Measurements from ENCODE around the gene C12orf57. TPM values are rescaled to one million over a fixed set of nuclear protein-coding genes. Genes with fewer than 3 reads are reported as not detected.

Gene C12orf57
- polyA plus RNA-seq, 3 donors = 146 to 155 (median 153) TPM

GRCh38 chr12:6987956-6988553 lies 44.2 kb downstream of the C12orf57 start:
- DNase-seq (ENCODE audit: low read depth in 3 of 3, low spot score in 2 of 3) = no peak

Other genes with a start within 250 kb of the C12orf57 start
- gene PIANP, start 243.2 kb upstream of the C12orf57 start, polyA plus RNA-seq (ENCODE audit: insufficient read length in 3 of 3) = 1 to 10 TPM; 8.1 to 9.0 (median 8.9) TPM
- gene COPS7A, start 220.0 kb upstream of the C12orf57 start, polyA plus RNA-seq (ENCODE audit: insufficient read length in 3 of 3) = 10 to 100 TPM; 58.7 to 69.4 (median 63.4) TPM
- gene MLF2, start 190.9 kb upstream of the C12orf57 start, polyA plus RNA-seq (ENCODE audit: insufficient read length in 3 of 3) = 100 to 1,000 TPM; 184 to 208 (median 196) TPM
- 100 to 1,000 TPM; 498 to 577 (median 564) TPM for gene PTMS, start 177.7 kb upstream of the C12orf57 start, polyA plus RNA-seq (ENCODE audit: insufficient read length in 3 of 3)
- 1 to 10 TPM in 1 of 3 donors, under 1 TPM in 2; 0.75 to 1.7 (median 0.90) TPM for gene LAG3, start 171.5 kb upstream of the C12orf57 start, polyA plus RNA-seq (ENCODE audit: insufficient read length in 3 of 3)
- 10 to 100 TPM; 28.0 to 32.4 (median 31.7) TPM for gene CD4, start 154.5 kb upstream of the C12orf57 start, polyA plus RNA-seq (ENCODE audit: insufficient read length in 3 of 3)
- 10 to 100 TPM; 22.1 to 28.7 (median 24.7) TPM for gene GPR162, start 122.2 kb upstream of the C12orf57 start, polyA plus RNA-seq (ENCODE audit: insufficient read length in 3 of 3)
- gene P3H3, start 115.6 kb upstream of the C12orf57 start, polyA plus RNA-seq (ENCODE audit: insufficient read length in 3 of 3) = 10 to 100 TPM; 22.8 to 27.5 (median 24.6) TPM
- gene GNB3, start 103.1 kb upstream of the C12orf57 start, polyA plus RNA-seq (ENCODE audit: insufficient read length in 3 of 3) = 1 to 10 TPM; 3.7 to 4.3 (median 4.3) TPM
- gene CDCA3, start 92.7 kb upstream of the C12orf57 start, polyA plus RNA-seq (ENCODE audit: insufficient read length in 3 of 3) = 10 to 100 TPM; 20.5 to 23.3 (median 22.7) TPM
- 10 to 100 TPM; 56.7 to 63.5 (median 61.2) TPM for gene USP5, start 91.9 kb upstream of the C12orf57 start, polyA plus RNA-seq (ENCODE audit: insufficient read length in 3 of 3)
- 100 to 1,000 TPM; 611 to 637 (median 629) TPM for gene TPI1, start 76.5 kb upstream of the C12orf57 start, polyA plus RNA-seq (ENCODE audit: insufficient read length in 3 of 3)
- 10 to 100 TPM in 2 of 3 donors, 1 to 10 TPM in 1; 7.4 to 13.7 (median 13.2) TPM for gene SPSB2, start 70.7 kb upstream of the C12orf57 start, polyA plus RNA-seq (ENCODE audit: insufficient read length in 3 of 3)
- gene LRRC23, start 39.2 kb upstream of the C12orf57 start, polyA plus RNA-seq (ENCODE audit: insufficient read length in 3 of 3) = 10 to 100 TPM; 19.1 to 23.5 (median 23.4) TPM
- gene ENO2, start 29.4 kb upstream of the C12orf57 start, polyA plus RNA-seq (ENCODE audit: insufficient read length in 3 of 3) = 10 to 100 TPM; 12.0 to 12.5 (median 12.2) TPM
- gene ATN1, start 16.1 kb upstream of the C12orf57 start, polyA plus RNA-seq (ENCODE audit: insufficient read length in 3 of 3) = 10 to 100 TPM; 83.9 to 95.0 (median 90.0) TPM
- gene RNU7-1, start 206 bp upstream of the C12orf57 start, polyA plus RNA-seq (ENCODE audit: insufficient read length in 3 of 3) = 1 to 10 TPM in 2 of 3 donors, not detected in 1; 5.0 to 6.0 TPM
- gene PTPN6, start 7.3 kb downstream of the C12orf57 start, polyA plus RNA-seq (ENCODE audit: insufficient read length in 3 of 3) = 10 to 100 TPM; 19.0 to 21.1 (median 19.5) TPM
- gene PHB2, start 26.6 kb downstream of the C12orf57 start, polyA plus RNA-seq (ENCODE audit: insufficient read length in 3 of 3) = 100 to 1,000 TPM; 256 to 268 (median 266) TPM
- 10 to 100 TPM; 41.6 to 48.2 (median 45.0) TPM for gene EMG1, start 26.9 kb downstream of the C12orf57 start, polyA plus RNA-seq (ENCODE audit: insufficient read length in 3 of 3)
- gene LPCAT3, start 74.5 kb downstream of the C12orf57 start, polyA plus RNA-seq (ENCODE audit: insufficient read length in 3 of 3) = 10 to 100 TPM; 61.5 to 68.3 (median 65.3) TPM
- gene C1S, start 116.7 kb downstream of the C12orf57 start, polyA plus RNA-seq (ENCODE audit: insufficient read length in 3 of 3) = 10 to 100 TPM; 49.2 to 60.0 (median 50.5) TPM
- 10 to 100 TPM; 36.0 to 50.6 (median 45.8) TPM for gene C1R, start 148.4 kb downstream of the C12orf57 start, polyA plus RNA-seq (ENCODE audit: insufficient read length in 3 of 3)
- gene C1RL, start 165.2 kb downstream of the C12orf57 start, polyA plus RNA-seq (ENCODE audit: insufficient read length in 3 of 3) = 10 to 100 TPM; 27.4 to 30.0 (median 29.4) TPM
- gene RBP5, start 184.9 kb downstream of the C12orf57 start, polyA plus RNA-seq (ENCODE audit: insufficient read length in 3 of 3) = 10 to 100 TPM; 50.9 to 65.4 (median 52.6) TPM
- 100 to 1,000 TPM in 1 of 3 donors, 10 to 100 TPM in 2; 90.0 to 105 (median 95.6) TPM for gene CLSTN3, start 186.3 kb downstream of the C12orf57 start, polyA plus RNA-seq (ENCODE audit: insufficient read length in 3 of 3)
- 10 to 100 TPM; 39.0 to 51.5 (median 48.8) TPM for gene PEX5, start 245.7 kb downstream of the C12orf57 start, polyA plus RNA-seq (ENCODE audit: insufficient read length in 3 of 3)

Data from right renal cortex interstitium (tissue), 3 donors.